GM21526 (cell line): ENCODE data around the gene ATOH8.

Experiments used
- ATAC-seq: cut with Tn5 transposase; IDR thresholded peaks from one replicate; pipeline ENCODE4 v1.9.1; 2021; ENCODE audit warnings: moderate library complexity; ENCODE audit not compliant: unreplicated experiment, low FRiP score

The ATOH8 gene

GRCh38 chr2:85734942-85735608, 18.7 kb upstream of the ATOH8 start:
- no peak for ATAC-seq

DNA sequence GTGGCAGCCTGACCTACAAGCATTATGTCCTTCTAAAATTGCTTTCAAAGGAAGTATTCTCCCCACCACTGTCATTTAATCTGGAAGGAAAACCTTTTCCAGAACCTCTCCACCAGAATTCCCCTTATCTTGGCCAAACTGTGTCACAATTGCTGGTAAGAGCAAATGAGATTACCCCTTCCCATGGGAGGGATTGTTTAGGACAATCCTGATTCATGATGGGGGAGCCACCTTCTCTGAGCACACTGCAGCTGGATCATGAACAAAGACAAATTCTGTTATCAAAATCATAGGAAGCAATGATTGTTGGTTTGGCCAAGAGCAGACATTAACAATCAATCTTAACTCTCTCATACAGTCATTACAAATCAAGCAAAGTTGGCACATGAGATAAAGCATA, 18.1 kb upstream of the ATOH8 start:
- ATAC-seq = no peak

DNA sequence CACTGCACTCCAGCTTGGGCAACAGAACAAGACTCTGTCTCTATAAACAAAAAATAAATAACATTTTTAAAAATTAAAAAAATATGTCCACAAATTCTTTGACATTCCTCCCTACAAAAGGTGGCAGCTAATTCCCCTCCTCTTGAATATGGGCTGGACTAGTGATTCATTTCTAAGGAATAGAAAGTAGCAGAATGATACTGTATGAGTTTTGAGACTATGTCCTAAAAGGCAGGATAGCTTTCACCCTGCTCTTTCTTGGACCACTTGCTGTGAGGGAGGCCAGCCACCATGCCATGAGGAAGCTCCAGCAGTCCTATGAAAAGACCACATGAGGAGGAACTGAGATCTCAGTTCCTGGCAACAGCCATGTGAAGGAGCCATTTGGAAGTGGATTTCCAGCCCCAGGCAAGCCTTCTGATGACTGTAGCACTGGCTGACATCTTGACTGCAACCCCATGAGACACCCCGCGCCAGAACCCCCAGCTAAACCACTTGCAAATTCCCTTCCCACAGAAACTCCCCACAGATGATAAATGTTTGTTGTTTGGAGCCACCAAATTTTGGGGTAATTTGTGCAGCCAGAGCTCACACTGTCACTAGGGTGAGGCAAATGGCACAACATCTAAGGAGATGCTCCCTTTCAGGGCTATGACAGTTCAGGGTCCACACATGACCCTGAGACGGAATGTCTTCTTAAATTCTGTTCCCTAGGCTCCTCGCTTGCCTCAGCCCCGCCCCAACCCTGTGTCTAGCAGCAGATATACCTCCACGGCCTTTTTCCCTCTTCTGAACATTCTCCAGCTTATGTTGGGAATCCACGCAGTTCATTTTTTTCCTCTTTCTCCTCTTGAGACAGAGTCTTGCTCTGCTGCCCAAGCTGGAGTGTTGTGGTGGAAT, 17.1 kb upstream of the ATOH8 start:
- no peak for ATAC-seq

DNA sequence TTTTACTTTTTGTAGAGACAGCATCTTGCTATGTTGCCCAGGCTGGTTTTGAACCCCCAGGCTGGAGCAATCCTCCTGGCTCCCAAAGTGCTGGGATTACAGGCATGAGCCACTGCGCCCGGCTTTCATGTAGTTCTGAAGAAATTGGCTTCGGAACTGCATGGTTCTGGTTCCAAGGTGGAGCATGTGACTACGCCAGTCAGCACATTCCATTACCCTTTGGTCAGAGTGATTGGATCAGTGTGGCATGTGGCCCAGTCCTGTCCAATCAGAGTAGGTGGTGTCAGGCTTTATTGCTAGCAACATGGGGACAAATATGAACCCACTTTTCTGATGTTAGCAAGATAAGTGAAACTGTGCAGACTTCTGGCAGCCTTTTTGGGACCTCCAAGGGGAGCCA, 16.3 kb upstream of the ATOH8 start:
- no peak for ATAC-seq

DNA sequence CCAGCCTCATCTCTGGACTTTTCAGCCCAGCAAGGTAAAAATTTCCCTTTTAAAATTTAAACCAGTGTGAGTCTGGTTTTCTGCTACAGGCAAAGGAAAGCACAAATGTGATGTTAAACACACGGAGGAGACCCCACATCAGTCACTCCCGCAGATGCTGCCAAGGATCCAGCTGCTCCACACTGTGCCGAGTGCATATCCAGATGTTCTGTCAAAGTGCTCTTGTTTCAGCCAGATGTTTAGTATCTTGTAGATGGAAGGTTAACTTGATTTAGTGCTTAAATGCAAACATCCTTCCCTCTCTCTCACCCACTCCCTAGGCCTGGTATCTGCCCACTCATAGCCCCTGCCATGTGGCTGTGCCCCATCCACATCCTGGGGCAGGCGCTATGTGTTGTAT, 15.8 kb upstream of the ATOH8 start:
- no peak for ATAC-seq

DNA sequence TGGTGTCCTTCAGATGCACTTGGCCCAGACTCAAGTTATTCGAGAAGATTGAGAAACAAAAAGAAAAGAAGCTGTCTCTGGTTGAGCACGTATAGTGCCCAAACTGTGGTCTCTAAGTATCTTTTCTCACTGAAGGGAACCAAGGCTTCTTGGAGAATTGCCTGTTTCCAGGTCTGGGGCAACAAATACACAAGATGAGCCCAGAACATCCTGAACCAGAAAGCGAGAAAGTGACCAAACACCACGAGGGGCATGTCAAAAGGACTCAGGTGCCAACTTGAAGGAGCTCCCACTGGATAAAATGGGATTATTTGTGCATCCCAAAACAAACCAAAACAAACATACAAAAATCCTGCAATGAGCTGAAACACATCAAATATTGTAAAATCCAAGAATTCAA, 13.6 kb upstream of the ATOH8 start:
- ATAC-seq = no peak

- ATAC-seq = no peak
Observed at GRCh38 chr2:85741211-85741832, 12.5 kb upstream of the ATOH8 start.

DNA sequence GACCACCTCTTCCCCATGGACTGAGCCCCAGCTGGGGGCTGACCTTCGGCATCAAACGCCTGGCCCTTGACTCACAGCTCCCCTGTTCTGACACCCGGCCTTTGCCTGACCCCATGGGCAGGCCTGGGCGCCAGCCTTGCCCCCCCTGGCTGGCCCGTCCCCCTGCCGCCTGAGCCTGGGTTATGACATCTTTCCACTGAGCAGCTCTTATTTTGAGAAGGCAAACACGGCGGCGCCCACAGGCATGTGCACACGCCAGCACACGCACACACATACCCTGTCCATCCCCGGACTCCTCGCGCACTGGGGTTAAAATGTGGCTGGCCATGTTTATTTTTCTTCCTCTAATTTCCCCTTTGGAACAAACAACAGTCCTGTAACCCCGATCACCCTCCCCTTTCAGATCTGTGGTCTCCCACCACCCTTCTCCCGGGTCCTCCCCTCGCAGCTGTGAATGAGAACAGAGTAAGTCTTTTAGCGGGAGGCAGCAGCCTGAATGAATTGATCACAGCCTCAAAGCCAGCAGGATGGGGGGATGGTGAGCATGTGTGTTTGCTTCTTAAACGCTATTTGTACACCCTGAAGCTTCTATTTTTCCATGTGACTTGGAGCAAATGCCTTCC, 11.8 kb upstream of the ATOH8 start:
- ATAC-seq = no peak

DNA sequence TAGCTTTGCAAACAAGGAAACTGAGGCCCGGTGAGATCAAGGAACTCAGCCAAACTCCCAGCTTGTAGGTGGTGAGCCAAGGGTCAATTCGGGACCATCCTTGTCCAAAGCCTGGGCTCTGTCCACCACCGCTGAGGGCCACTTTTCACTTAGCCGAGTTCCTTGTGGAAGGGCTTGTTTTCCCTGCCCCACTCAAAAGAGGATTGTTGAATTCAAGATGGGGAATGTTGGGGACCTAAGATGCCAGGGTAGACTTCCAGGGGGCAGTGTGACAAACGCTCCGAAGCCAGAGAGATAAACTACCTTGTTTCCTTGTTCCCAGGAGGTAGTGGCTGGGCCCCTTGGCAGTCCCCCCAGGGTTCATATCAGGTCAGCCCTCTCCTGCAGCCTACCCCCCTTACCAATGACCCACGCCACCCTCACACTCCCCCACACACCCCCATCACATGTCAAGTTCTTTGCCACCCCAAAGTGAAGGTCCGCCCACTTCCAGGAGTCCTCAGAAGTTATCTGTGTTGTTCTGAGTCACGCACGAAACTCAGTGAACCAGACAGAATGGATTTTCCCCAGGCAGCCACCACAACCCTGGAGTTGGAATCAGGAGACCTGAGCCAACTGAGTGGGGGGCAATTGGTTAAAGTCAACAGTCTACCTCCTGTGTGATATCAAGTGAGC, 10.3 kb upstream of the ATOH8 start:
- ATAC-seq = no peak

DNA sequence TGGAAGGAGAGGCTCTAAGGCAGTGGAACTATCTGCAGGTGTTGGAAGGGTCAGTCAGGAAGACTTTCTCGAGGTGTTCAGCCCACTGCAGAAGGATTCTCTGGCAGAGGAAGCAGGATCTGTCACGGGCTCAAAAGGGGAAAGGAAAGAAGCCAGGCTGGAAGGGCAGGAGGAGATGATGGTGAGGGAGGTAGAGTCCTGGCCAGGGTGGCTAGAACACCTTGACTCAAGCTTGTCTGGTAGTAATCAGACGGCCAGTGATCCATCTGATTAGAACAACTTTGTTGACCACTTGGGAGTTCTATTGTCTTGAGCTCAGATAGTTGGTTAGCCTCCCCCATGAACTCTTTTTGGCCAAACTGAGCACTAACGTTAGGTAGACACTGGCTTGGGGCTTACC, 9.7 kb upstream of the ATOH8 start:
- ATAC-seq = no peak

DNA sequence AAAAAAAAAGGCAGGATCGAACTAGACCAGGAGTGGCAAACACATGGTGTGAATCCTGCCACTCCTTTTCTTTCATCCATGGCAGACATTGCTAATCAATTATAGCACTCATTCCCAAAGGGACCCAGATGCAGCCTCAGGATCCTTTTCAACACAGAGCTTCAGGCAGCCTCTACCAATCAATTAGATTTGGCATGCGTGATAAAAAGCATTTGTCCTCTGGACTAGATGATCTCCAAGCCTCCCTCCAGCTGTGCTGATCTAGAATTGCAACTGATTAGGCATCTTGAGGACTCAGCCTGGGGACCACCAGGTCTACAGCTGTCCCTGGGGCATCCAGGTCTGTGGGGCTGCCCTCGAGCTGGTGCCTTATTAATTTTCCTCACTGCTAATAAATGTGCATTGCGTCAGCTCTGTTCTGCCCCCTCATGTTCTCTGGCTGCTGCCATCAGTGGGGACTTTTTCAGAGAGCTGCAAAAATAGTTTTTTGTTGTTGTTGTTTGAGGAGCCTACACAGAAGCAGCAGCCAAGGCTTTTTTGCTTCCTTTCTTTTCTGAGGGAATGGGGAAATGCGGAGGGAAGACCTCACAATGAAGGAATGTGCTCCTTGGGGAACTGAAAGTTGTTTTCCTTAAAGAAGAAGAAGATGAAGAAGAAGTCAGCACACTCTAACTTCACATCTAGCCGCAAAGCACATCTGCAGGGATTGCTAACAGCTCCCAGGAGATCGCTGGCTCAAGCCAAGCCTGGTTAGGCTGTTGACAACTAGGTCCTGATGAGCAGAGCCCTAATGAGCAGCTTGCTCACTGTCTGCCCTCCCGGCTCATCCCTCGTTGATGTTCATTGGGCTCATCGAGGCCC, 8.8 kb upstream of the ATOH8 start:
- ATAC-seq = no peak

DNA sequence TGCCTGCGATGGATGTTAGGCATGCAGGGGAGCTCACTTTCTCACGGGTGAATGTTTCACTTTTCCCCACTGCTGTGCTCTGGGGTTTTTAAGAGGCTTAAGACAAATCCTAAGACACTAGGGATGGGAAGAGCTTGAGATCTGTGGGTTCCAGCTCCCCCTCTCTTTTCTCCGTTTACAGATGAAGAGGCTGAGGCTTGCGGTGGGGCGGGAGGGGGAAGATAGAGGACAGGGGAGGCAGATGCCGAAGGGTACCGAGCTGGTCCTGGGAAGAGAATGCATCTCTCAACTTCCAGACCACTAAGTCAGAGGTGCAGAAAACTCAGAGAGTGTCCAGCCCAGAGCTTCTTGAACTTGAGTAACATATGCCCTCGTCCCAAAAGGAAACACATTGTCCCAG, 8.2 kb upstream of the ATOH8 start:
- no peak for ATAC-seq

DNA sequence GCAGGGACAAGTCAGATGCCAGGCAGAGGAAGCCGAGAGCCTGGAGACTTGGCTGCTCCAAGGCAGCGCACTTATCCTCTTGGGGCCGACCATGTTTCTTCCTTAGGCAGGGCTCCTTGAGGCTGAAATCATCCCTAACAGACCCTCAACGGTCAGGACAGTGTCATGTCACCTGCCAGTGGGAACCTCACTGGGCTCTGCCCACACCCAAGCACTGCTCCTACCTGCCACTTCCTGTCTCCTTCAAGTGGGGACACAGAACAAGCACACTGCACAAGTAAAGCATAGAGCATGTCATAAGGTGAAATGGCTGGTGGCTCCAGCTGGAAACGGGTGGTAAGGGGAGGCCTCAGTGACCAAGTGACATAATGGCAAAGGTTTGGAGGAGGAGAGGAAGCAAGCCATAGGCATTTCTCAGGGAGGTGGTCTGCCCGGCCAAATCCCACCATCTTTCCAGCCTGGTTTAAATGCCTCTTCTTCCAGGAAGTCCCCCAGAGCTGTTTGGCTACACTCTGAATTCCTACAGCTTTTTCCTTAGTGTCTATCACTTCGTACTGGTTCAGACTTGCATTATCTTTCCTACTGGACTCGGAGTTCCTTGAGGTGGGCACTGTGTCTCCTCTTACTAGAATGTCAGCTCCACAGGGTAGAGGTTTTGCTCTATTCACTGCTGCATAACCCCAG, 7.3 kb upstream of the ATOH8 start:
- ATAC-seq = no peak

GRCh38 chr2:85747441-85747840, 6.3 kb upstream of the ATOH8 start:
- ATAC-seq = no peak

DNA sequence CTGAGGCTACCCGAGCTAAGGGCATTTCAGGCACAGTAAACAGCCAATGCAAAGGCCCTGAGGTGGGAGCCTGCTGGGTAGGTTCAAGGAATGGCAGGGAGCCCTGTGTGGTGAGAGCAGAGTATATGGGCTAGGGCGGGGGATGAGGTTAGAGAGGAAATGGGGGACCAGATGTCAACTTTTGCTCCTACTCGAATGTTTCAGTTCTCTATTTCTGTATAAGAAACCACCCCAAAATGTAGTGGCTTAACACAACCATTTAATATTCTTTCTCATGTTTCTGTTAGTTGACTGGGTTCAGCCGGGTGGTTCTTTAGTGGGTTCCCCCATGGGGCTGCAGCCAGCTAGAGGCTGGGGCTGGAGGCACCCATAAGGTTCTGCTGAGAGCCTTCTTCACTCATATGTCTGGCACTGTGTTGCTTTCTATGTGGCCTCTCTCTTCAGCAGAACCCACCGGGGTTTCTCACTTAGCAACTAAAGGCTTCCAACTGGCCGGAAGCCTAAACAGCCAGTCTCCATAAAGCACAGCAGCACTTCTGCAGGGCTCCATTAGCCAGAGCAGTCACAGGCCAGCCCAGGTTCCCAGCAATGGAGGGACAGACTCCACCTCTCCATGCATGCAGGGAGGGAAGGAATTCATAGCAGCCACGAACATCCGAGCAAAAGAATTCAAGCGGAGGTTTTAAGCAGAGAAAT, 5.6 kb upstream of the ATOH8 start:
- ATAC-seq = peak; percentile 77

GRCh38 chr2:85748985-85749875, 4.6 kb upstream of the ATOH8 start:
- no peak for ATAC-seq
